Stimulated activated naive CD8-positive, alpha-beta T cell treated with anti-CD3 and anti-CD28 coated beads, Interleukin-15, amount 100 ng/mL, for 72 hours (primary cell): Measurements from ENCODE around the gene PLEKHA7.
A peak's percentile ranks its signal among the peaks of the same experiment; 100 is the strongest.

ENCODE experiments used
- ATAC-seq: fragments of 150-1000 bp; cut with Tn5 transposase; 2 replicates; pipeline ENCODE4 v1.10.0; 2021; ENCODE audit warnings: mild to moderate bottlenecking, moderate library complexity
- DNase-seq, 2 donors: peaks; one replicate each; pipeline ENCODE4 v3.0.0; 2021 to 2022
- H3K27ac Mint-ChIP-seq, 2 donors: one replicate each; pipeline ENCODE4 v1.8.0; 2022; ENCODE audit warnings: mild to moderate bottlenecking in 2 of 2, mixed read lengths in 2 of 2, moderate library complexity in 2 of 2
- H3K27me3 Mint-ChIP-seq: one replicate; pipeline ENCODE4 v1.8.0; 2022; ENCODE audit warnings: mixed read lengths
- H3K4me1 Mint-ChIP-seq: one replicate; pipeline ENCODE4 v1.8.0; 2022; ENCODE audit warnings: mild to moderate bottlenecking, mixed read lengths
- H3K4me3 Mint-ChIP-seq, 2 donors: one replicate each; pipeline ENCODE4 v1.8.0; 2022; ENCODE audit warnings: mild to moderate bottlenecking in 2 of 2, mixed read lengths in 2 of 2, moderate library complexity in 1 of 2
- H3K9me3 Mint-ChIP-seq, 2 donors: one replicate each; pipeline ENCODE4 v1.8.0; 2022; ENCODE audit warnings: mixed read lengths in 2 of 2

PLEKHA7 gene

GRCh38 chr11:16820324-16821092 is 193.7 kb downstream of the PLEKHA7 start:
- peak; percentile 26 to 29 for DNase-seq
- H3K9me3 Mint-ChIP-seq = no peaks in the 10 kb centered on the region
- no peak overlapping the region for H3K27ac Mint-ChIP-seq
- H3K4me1 Mint-ChIP-seq = peaks cover 6% of the 10 kb centered on the region
- H3K27me3 Mint-ChIP-seq = no peaks in the 10 kb centered on the region
- ATAC-seq = peak; percentile 79
- no peak overlapping the region for H3K4me3 Mint-ChIP-seq

GRCh38 chr11:16818284-16818683 is 195.9 kb downstream of the PLEKHA7 start:
- H3K9me3 Mint-ChIP-seq = no peaks in the 10 kb centered on the region
- ATAC-seq (no peak), DNase-seq (no peak)
- no peak overlapping the region for H3K27ac Mint-ChIP-seq
- H3K4me1 Mint-ChIP-seq = peaks cover 6% of the 10 kb centered on the region
- H3K27me3 Mint-ChIP-seq = no peaks in the 10 kb centered on the region
- H3K4me3 Mint-ChIP-seq = no peak overlapping the region

DNA sequence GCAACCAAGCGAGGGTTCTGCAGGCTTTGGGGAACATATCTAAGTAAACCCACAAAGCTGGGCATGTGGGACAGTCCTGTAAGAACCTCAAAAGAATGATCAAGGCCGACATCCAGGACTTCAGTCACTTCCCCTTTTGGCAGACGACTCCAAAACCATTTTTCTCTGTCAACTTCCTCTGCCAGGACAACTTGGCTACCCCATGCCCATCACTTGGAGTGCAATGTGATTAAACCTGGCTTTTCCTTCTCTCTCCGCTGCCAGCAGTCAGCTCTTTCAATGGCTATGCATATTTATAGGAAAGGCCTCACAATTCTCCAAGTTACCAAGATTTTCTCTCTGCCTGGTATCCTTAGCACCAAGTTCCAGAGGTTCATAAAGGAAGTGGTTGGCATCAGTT is 196.9 kb downstream of the PLEKHA7 start:
- Mint-ChIP-seq H3K4me3 (no peak overlapping the region), H3K4me1 (peaks cover 6% of the 10 kb centered on the region), H3K27me3 (no peaks in the 10 kb centered on the region), H3K9me3 (no peaks in the 10 kb centered on the region), H3K27ac (no peak overlapping the region)
- no peak for DNase-seq
- ATAC-seq = no peak

- ATAC-seq = no peak
- Mint-ChIP-seq H3K4me1 (peaks cover 6% of the 10 kb centered on the region), H3K9me3 (no peaks in the 10 kb centered on the region), H3K4me3 (no peak overlapping the region), H3K27ac (no peak overlapping the region), H3K27me3 (no peaks in the 10 kb centered on the region)
- no peak for DNase-seq
Measured at GRCh38 chr11:16816358-16817270, 197.6 kb downstream of the PLEKHA7 start.

GRCh38 chr11:16815047-16815767 is 199.0 kb downstream of the PLEKHA7 start:
- Mint-ChIP-seq H3K9me3 (no peaks in the 10 kb centered on the region), H3K27ac (no peak overlapping the region), H3K27me3 (no peaks in the 10 kb centered on the region), H3K4me1 (no peaks in the 10 kb centered on the region), H3K4me3 (no peak overlapping the region)
- ATAC-seq = peak; percentile 7
- no peak for DNase-seq

DNA sequence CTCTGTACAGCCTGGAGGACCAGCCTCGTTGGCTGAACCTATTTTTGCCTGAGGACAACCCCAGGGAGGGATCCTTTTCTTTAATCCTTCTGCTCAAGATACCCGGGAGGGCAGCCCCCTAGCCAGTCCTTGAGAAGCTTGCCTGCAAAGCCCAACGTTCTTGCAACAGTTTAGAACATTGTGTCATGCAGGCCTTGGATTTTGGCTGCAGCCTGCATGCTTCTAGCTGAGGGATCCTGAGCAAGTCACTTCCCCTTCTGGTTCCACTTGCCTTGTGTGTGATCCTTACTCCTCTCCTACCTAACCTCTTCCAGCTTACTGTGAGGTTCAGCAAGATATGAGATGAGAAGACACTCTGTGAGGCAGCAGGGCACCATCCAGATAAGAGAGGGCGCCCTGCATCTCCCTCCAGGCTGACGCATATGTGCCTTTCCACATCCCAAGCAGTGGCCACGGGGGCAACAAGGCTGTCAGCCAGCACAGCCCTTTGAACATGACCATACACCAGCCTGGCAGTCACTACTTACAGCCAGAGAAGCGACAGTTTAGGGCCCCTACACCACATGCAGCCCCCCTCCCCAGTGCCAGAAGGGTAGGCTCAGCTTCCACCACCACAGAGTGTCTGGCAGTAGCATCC is 199.7 kb downstream of the PLEKHA7 start:
- Mint-ChIP-seq H3K27me3 (no peaks in the 10 kb centered on the region), H3K4me3 (no peak overlapping the region), H3K4me1 (no peaks in the 10 kb centered on the region), H3K9me3 (no peaks in the 10 kb centered on the region), H3K27ac (no peak overlapping the region)
- DNase-seq (no peak), ATAC-seq (peak; percentile 18)

GRCh38 chr11:16813126-16813525 is 201.1 kb downstream of the PLEKHA7 start:
- ATAC-seq (no peak), DNase-seq (no peak)
- H3K9me3 Mint-ChIP-seq = no peaks in the 10 kb centered on the region
- no peak overlapping the region for H3K27ac Mint-ChIP-seq
- no peak overlapping the region for H3K4me3 Mint-ChIP-seq
- H3K4me1 Mint-ChIP-seq = no peaks in the 10 kb centered on the region
- no peaks in the 10 kb centered on the region for H3K27me3 Mint-ChIP-seq

- DNase-seq = no peak
- Mint-ChIP-seq H3K4me1 (no peaks in the 10 kb centered on the region), H3K4me3 (no peak overlapping the region), H3K27ac (peak overlapping the region in 1 of 2 donors; percentile 74), H3K9me3 (no peaks in the 10 kb centered on the region), H3K27me3 (no peaks in the 10 kb centered on the region)
- no peak for ATAC-seq
Measured at GRCh38 chr11:16812274-16812673, 201.9 kb downstream of the PLEKHA7 start.

- Mint-ChIP-seq H3K27me3 (no peaks in the 10 kb centered on the region), H3K4me3 (no peak overlapping the region), H3K27ac (no peak overlapping the region), H3K9me3 (no peaks in the 10 kb centered on the region), H3K4me1 (no peaks in the 10 kb centered on the region)
- ATAC-seq (no peak), DNase-seq (no peak)
Measured at GRCh38 chr11:16811136-16812020, 202.8 kb downstream of the PLEKHA7 start.

DNA sequence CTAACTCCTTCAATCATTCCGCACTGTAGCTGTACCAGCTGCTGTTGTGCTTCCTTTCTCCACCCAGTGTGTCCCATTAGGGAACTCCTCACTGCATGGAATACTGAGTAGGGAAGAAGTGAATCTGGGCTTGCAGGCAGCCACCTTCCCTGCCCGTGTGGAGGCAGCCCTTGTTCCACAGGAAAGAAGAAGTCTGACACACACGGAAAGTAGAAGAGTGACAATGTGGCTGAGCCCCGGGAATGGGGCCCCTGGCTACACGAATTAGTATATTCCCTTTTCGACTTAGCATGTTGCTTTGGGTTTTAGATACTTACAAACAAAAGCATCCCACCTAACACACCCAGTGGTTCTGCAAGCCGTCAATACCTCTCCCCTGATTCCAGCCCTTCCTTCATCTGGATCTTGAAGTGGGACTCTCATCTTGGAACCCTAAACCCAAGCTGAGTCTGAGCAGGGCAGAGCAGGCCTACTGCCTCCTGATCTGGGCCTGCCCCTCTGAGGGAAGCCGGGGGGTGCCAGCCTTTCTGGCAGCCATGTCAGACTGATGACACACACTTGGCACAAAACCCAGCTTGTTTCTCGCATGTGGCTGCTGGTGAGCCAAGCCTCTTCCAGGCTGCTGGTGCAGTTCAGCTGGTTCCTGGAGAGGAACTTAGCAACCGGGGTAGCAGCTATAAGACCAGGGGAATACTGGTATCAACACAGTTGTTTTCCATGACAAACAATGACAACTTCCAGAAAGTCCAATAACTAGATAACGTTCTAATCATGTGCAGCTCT is 204.1 kb downstream of the PLEKHA7 start:
- ATAC-seq = no peak
- Mint-ChIP-seq H3K9me3 (no peaks in the 10 kb centered on the region), H3K4me3 (no peak overlapping the region), H3K27me3 (no peaks in the 10 kb centered on the region), H3K4me1 (no peaks in the 10 kb centered on the region), H3K27ac (no peak overlapping the region)
- DNase-seq = no peak

- no peaks in the 10 kb centered on the region for H3K4me1 Mint-ChIP-seq
- ATAC-seq (no peak), DNase-seq (no peak)
- H3K27me3 Mint-ChIP-seq = no peaks in the 10 kb centered on the region
- no peak overlapping the region for H3K4me3 Mint-ChIP-seq
- no peak overlapping the region for H3K27ac Mint-ChIP-seq
- H3K9me3 Mint-ChIP-seq = no peaks in the 10 kb centered on the region
Measured at GRCh38 chr11:16807306-16807705, 206.9 kb downstream of the PLEKHA7 start.

- no peak for ATAC-seq
- no peak overlapping the region for H3K4me3 Mint-ChIP-seq
- DNase-seq = no peak
- H3K27ac Mint-ChIP-seq = no peak overlapping the region
- H3K27me3 Mint-ChIP-seq = no peaks in the 10 kb centered on the region
- no peaks in the 10 kb centered on the region for H3K4me1 Mint-ChIP-seq
- no peaks in the 10 kb centered on the region for H3K9me3 Mint-ChIP-seq
Measured at GRCh38 chr11:16806791-16807190, 207.4 kb downstream of the PLEKHA7 start.

- Mint-ChIP-seq H3K27me3 (no peaks in the 10 kb centered on the region), H3K27ac (no peak overlapping the region), H3K4me3 (no peak overlapping the region), H3K9me3 (no peaks in the 10 kb centered on the region), H3K4me1 (no peaks in the 10 kb centered on the region)
- DNase-seq (no peak), ATAC-seq (no peak)
Measured at GRCh38 chr11:16805938-16806337, 208.3 kb downstream of the PLEKHA7 start.
